DOHH2 (cell line): Measurements from ENCODE around the gene C1orf226.

Source experiments
- H3F3A ChIP-seq: fragments of 200-600 bp; sonication (generic), shearing (Covaris generic); 2 replicates; pipeline ENCODE4 v1.6.0; 2016; ENCODE audit warnings: antibody characterized with exemption, mild to moderate bottlenecking; ENCODE audit not compliant: control insufficient read depth, insufficient read depth
- H3K27ac ChIP-seq: fragments of 200-600 bp; sonication (generic); 2 replicates; pipeline ENCODE4 v1.5.1; 2014; ENCODE audit warnings: low read depth, mild to moderate bottlenecking, low read length, moderate library complexity
- H3K27me3 ChIP-seq: fragments of 200-600 bp; sonication (generic); 2 replicates; pipeline ENCODE4 v1.6.1; 2014; ENCODE audit warnings: mild to moderate bottlenecking, low read length, mixed read lengths; ENCODE audit not compliant: control insufficient read depth
- H3K36me3 ChIP-seq: fragments of 200-600 bp; sonication (generic); 2 replicates; pipeline ENCODE4 v1.6.1; 2014; ENCODE audit warnings: mild to moderate bottlenecking, low read length, moderate library complexity, mixed read lengths; ENCODE audit not compliant: control insufficient read depth
- H3K4me1 ChIP-seq: fragments of 200-600 bp; sonication (generic); 2 replicates; pipeline ENCODE4 v1.6.1; 2014; ENCODE audit warnings: mild to moderate bottlenecking, low read length, mixed read lengths; ENCODE audit not compliant: control insufficient read depth
- H3K4me2 ChIP-seq: fragments of 200-600 bp; sonication (generic); 2 replicates; pipeline ENCODE4 v1.6.0; 2014; ENCODE audit warnings: mild to moderate bottlenecking, low read length, moderate library complexity
- H3K4me3 ChIP-seq: fragments of 200-600 bp; sonication (generic); 2 replicates; pipeline ENCODE4 v1.5.1; 2014; ENCODE audit warnings: mild to moderate bottlenecking, low read length, mixed read lengths
- H3K79me2 ChIP-seq: fragments of 200-600 bp; sonication (generic); 2 replicates; pipeline ENCODE4 v1.6.1; 2014; ENCODE audit warnings: mild to moderate bottlenecking, low read length, mixed read lengths; ENCODE audit not compliant: control insufficient read depth
- H3K9me2 ChIP-seq: fragments of 200-600 bp; sonication (generic); replicated peaks from 2 replicates; pipeline ENCODE4 v1.6.1; 2014; ENCODE audit warnings: mild to moderate bottlenecking, low read length, mixed read lengths; ENCODE audit not compliant: control insufficient read depth
- H3K9me3 ChIP-seq: fragments of 200-600 bp; sonication (generic); 2 replicates; pipeline ENCODE4 v1.6.1; 2014; ENCODE audit warnings: antibody characterized with exemption, low read length, mixed read lengths; ENCODE audit not compliant: control insufficient read depth, insufficient read depth
- H4K20me1 ChIP-seq: fragments of 200-600 bp; sonication (generic); 2 replicates; pipeline ENCODE4 v1.6.0; 2014; ENCODE audit warnings: low read depth, mild to moderate bottlenecking, antibody characterized with exemption, low read length, moderate library complexity; ENCODE audit not compliant: control insufficient read depth, insufficient read depth
- CTCF ChIP-seq: fragments of 200-600 bp; sonication (generic); IDR thresholded peaks from one replicate; pipeline ENCODE4 v1.5.1; 2014; ENCODE audit warnings: antibody characterized with exemption, mild to moderate bottlenecking, low read depth, low read length; ENCODE audit not compliant: poor library complexity, severe bottlenecking
- EZH2phosphoT487 ChIP-seq: fragments of 200-600 bp; sonication (generic); IDR thresholded peaks from 2 replicates; pipeline ENCODE4 v1.6.1; 2017; ENCODE audit warnings: borderline replicate concordance, mild to moderate bottlenecking, antibody characterized with exemption, low read length, moderate library complexity, mixed read lengths

C1orf226 gene

GRCh38 chr1:162336621-162337285, 44.8 kb upstream of the C1orf226 start:
- no peak overlapping the region for H3K27ac ChIP-seq
- no peaks in the 10 kb centered on the region for H3F3A ChIP-seq
- TF ChIP-seq EZH2phosphoT487 (no peak), CTCF (no peak)
- H3K27me3 ChIP-seq = no peaks in the 10 kb centered on the region; the same call in 1 of the 2 replicates
- no peaks in the 10 kb centered on the region for H3K9me2 ChIP-seq
- H3K4me1 ChIP-seq = no peaks in the 10 kb centered on the region
- no peaks in the 10 kb centered on the region for H3K9me3 ChIP-seq
- no peak overlapping the region for H3K4me3 ChIP-seq
- no peaks in the 10 kb centered on the region for H4K20me1 ChIP-seq
- H3K4me2 ChIP-seq = no peak overlapping the region
- H3K36me3 ChIP-seq = no peaks in the 10 kb centered on the region
- H3K79me2 ChIP-seq = no peaks in the 10 kb centered on the region

GRCh38 chr1:162342452-162342983, 39.0 kb upstream of the C1orf226 start:
- H3K36me3 ChIP-seq = no peaks in the 10 kb centered on the region
- no peaks in the 10 kb centered on the region for H3K4me1 ChIP-seq
- no peaks in the 10 kb centered on the region; the same call in 1 of the 2 replicates for H3K27me3 ChIP-seq
- H3K4me2 ChIP-seq = no peak overlapping the region
- TF ChIP-seq EZH2phosphoT487 (no peak), CTCF (no peak)
- H3K4me3 ChIP-seq = no peak overlapping the region
- no peaks in the 10 kb centered on the region for H3K79me2 ChIP-seq
- H3K27ac ChIP-seq = no peak overlapping the region
- no peaks in the 10 kb centered on the region for H3K9me2 ChIP-seq
- H3K9me3 ChIP-seq = no peaks in the 10 kb centered on the region
- H4K20me1 ChIP-seq = no peaks in the 10 kb centered on the region
- no peaks in the 10 kb centered on the region for H3F3A ChIP-seq

- H4K20me1 ChIP-seq = no peaks in the 10 kb centered on the region
- H3K27ac ChIP-seq = no peak overlapping the region
- H3K79me2 ChIP-seq = no peaks in the 10 kb centered on the region
- no peak overlapping the region for H3K4me2 ChIP-seq
- TF ChIP-seq EZH2phosphoT487 (no peak), CTCF (no peak)
- no peak overlapping the region for H3K4me3 ChIP-seq
- H3K27me3 ChIP-seq = no peaks in the 10 kb centered on the region; the same call in 1 of the 2 replicates
- no peaks in the 10 kb centered on the region for H3K4me1 ChIP-seq
- no peaks in the 10 kb centered on the region for H3F3A ChIP-seq
- no peaks in the 10 kb centered on the region for H3K36me3 ChIP-seq
- no peaks in the 10 kb centered on the region for H3K9me2 ChIP-seq
- no peaks in the 10 kb centered on the region for H3K9me3 ChIP-seq
Measured at GRCh38 chr1:162343470-162343869, 38.1 kb upstream of the C1orf226 start.
